HuH-7.5 (cell line): ENCODE data around the gene ABI3BP.

Experiments used
- DNase-seq: peaks from one replicate; pipeline ENCODE4 v3.0.0; 2011; ENCODE audit warnings: low spot score

ABI3BP gene

GRCh38 chr3:100888881-100889280 is 104.3 kb downstream of the ABI3BP start:
- DNase-seq, result no peak

- DNase-seq, result no peak
Observed at GRCh38 chr3:100882571-100882984, 110.6 kb downstream of the ABI3BP start.

DNA sequence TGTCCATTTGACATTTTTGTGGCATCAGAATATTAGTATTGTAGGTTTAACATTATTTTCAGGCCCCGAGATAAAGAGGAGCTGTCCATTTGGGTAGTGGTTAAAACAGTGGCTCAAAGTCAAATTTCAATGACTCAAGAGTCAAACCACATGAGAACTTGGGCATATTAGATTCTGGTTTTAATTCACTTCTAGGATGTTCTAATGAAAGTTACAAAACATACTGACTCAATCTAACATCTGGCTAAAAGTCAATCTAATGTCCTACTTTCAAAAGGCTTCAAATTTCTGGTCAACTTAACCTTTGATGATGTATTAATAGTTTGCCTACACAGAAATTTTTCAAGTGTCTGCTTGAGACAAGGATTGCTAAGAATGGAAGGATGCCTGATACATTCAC is 112.4 kb downstream of the ABI3BP start:
- DNase-seq, result no peak

DNA sequence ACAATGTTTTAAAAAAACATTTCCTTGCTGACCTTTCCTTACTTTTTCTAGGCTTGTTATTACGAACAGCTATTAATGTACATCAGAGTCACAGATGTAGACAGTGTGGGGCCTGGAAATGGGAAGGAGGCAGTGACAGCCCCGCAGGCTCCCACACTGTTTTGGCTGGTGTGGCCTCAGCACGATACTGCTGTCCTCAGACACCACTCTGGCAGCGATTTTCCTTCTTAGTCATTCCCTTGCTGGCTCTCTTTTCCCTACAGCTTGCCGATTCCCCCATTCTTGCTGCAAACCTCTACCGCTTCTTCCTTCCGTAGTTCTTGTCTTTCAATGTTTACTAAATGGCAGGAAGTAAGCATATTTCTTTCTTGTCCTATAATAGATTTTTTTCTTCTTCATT is 113.1 kb downstream of the ABI3BP start:
- no peak for DNase-seq

DNA sequence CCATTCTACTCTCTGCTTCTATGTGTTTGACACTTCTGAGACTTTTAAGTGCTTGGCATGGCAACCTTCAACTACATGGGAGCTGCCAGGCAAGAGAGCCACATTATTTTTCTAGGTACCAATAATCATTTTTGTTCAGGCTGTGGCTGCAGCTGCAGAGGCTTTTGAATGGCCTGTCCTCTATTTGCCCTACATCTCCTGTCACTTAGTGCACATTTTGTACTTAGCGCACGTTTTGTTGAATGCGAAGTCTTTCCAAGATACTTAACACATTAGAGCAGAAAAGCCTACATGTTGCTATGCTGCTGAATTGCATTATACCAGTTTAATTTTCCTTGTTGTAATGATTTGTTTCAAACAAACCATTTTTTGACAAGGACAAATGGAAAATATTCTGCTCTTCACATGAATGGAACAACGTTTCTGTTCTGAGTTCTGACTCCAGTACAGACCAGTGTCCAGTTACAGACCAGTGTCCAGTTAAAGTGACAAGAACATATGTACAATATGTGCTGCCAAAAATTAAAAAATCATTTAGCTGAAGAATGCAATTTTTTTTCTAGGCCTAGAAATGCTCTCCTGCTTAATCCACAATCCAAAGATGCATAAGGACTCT is 113.9 kb downstream of the ABI3BP start:
- no peak for DNase-seq

DNA sequence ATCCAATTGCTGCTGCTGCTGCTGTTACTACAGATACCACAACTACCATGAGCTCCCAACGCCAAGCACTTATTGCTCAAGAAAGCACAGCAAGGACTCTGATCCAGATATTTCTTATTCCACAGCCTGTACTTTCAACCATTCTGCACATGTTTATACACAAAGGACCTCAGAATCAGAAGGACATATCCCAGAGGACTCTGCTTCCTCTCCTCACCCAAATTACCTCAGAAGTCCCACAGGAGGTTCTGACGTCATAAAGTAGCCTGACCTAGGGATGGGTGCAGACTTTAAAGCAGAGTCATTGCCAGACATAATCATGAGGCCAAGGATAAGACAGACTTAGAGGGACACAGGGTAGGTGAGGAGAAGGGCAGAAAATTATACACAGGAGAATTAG is 115.9 kb downstream of the ABI3BP start:
- no peak for DNase-seq

DNA sequence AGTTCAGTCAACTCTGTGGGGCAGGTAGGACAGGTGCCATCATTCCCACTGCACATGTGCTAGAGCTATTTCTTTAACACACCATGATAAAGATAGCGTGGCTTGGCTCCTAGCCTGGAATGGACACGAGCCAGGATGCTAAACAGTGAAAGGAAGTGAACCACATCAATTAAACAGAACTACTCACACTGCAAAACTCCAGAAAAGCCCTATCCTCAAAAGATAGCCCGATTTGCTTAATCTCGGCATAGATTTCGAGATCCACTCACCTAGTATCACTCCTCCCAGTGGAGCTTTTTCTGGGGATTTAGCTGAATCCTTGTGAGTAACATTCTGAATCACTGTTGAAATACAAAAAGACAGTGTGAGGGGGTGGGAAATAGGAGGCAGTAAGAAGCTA is 118.0 kb downstream of the ABI3BP start:
- DNase-seq, result no peak

GRCh38 chr3:100873611-100874010 is 119.6 kb downstream of the ABI3BP start:
- DNase-seq, result no peak

- no peak for DNase-seq
Observed at GRCh38 chr3:100871306-100871705, 121.9 kb downstream of the ABI3BP start.

DNA sequence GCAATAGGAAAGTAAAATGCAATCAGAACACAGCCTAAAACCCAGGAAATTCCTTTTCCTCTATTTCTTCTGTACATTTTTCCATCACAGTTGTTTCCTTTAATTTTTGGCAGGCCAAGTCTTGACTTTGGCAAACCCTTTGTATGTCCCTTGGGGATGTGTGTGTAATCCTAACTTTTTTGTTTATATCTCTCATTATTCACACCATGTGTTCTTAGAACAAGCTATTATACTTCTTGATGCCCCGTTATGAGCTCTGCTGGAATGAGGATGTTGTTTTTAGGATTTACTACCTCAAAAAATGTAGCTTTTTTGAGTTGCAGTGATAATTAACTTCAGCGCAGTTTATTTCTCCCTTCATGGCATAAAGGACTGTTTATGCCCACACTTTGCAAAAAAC is 123.4 kb downstream of the ABI3BP start:
- DNase-seq, result no peak

DNA sequence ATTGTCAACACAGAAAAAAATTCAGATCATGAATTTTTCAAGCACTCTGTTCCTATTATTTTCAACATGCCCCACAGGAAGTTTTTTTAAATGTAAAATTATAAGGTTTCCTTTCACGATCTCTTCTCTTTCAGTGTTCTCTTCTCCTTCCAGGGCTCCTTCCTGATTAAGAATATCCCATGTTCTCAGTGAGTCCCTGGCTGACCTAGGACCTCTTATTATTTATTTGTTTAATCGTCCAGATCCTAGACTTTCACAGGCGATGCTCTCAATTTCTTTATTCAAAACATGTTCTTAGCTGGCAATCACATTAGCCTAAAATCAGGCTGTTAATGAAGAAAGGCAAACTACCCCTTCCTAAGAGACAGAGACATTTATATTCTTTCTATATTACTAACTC is 124.3 kb downstream of the ABI3BP start:
- DNase-seq, result no peak

DNA sequence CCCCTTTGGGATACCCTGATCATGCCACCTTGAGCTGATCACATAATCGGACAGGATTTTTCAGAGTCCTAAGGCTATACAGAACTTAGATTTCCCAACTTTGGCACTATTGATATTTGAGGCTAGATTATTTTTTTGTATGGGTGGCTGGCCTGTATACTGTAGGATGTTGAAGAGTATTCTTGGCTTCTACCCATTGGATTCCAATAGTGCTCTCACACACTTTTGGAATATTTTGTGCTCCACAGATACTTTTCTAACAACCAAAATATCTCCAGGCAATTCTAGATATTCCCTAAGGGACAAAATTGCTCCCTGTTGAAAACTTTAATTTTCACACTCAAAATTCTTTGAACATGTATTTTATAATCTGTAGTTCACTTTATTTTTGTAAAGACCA is 125.1 kb downstream of the ABI3BP start:
- DNase-seq, result no peak

DNA sequence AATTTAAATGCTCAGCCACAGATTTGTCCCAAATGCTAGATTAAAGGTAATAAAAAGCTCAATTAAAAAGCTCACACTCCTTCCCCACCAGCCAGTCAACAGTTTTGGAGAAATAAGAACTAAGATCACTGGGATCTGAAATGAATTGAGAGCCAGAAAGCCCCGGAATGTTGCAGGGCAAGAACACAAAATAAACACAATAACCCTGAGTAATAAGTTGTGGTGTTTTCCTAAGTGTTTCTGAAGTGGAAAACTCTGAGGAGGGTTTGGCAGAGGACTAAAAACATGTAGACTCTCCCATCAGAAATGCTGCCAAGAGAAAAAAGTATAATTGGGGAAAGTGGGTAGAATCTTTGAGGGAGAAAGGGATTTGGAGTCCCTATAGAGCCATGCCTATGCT is 127.8 kb downstream of the ABI3BP start:
- DNase-seq, result no peak

- no peak for DNase-seq
Observed at GRCh38 chr3:100864471-100865250, 128.6 kb downstream of the ABI3BP start.

GRCh38 chr3:100857863-100858262 is 135.4 kb downstream of the ABI3BP start:
- DNase-seq, result no peak

DNA sequence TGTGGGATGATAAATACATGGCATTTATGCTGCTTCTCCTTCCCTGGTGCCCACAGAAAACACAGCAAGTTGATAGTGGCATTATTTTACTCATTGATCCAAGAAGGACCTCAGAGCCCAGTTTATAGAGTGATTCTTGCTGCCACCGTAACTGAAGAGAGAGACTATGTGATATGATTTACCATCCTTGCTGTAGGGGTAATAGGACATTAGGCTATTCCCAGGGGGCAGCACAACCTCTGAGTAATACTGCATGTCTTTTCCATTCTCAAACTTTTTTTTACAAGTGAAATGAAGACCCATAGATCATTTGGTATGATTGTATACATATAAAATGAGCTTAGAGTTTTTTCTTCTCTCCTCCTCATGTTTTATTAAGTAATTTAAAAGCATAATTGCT is 136.4 kb downstream of the ABI3BP start:
- DNase-seq, result no peak

- DNase-seq, result no peak
Observed at GRCh38 chr3:100852840-100853239, 140.4 kb downstream of the ABI3BP start.

DNA sequence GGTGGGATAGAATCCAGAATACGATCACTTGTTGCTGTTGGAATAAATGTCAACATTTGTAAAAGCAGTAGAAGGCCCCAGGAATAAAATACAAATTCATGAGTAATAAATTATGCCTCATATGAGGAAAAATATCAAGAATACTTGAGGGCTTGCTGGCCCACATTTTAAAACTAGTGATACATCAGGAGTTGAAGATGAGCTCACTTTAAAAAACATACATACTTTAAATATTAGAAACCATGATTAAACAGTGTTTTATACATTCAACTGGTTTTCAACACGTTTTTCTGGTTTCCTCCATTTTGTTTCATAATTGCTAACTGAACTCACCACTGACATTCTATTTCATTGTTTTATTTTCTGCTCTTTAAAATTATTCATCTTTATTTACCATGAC is 142.5 kb downstream of the ABI3BP start:
- no peak for DNase-seq

GRCh38 chr3:100850156-100850555 is 143.1 kb downstream of the ABI3BP start:
- DNase-seq, result no peak

GRCh38 chr3:100844063-100844936 is 148.9 kb downstream of the ABI3BP start:
- DNase-seq, result no peak

GRCh38 chr3:100838157-100838556 is 155.1 kb downstream of the ABI3BP start:
- DNase-seq, result no peak

DNA sequence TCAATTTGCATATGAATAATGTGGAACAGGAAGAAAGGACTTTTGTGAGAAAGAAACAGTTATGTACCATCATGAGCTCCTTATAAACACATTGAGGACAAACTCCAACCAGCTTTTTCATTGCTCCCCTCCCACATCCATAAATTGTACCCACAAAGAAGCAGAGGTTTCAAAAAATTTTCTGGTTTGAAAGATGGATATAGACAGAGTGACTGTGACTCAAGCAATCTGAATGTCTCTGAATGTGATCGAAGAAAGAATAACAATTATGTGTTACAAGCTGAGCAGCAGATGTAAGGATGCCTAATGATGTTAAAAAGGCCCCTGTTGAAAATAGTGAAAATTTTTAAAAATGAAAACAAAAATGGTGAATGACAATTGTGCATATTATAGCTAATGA is 156.6 kb downstream of the ABI3BP start:
- no peak for DNase-seq

DNA sequence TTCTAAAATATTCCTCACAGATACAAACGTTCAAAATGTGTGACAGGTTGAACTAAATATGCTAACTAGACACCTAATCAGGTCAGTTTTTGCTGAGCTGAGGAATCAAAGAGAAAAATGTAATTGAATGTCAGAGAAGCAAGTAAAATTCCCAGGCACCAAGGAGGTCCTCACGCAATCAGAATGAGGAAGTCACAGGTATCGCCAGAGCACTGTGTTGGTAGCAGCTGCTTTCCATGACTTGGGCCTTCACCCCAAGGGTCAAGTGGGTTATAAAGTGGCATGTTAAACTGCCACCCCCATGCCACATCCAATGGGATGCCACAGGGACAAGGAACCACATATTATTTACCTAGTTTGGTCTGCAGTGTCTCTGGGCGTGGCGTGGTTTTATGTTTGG is 158.9 kb downstream of the ABI3BP start:
- DNase-seq, result no peak
